ENCODE data around the gene GP9. TPM values are rescaled to one million over a fixed set of nuclear protein-coding genes. Genes with fewer than 3 reads are reported as not detected.

The GP9 gene
- total RNA-seq, 1 donor from 2014 or later, result not detected

- TF ChIP-seq, protein P1, sequence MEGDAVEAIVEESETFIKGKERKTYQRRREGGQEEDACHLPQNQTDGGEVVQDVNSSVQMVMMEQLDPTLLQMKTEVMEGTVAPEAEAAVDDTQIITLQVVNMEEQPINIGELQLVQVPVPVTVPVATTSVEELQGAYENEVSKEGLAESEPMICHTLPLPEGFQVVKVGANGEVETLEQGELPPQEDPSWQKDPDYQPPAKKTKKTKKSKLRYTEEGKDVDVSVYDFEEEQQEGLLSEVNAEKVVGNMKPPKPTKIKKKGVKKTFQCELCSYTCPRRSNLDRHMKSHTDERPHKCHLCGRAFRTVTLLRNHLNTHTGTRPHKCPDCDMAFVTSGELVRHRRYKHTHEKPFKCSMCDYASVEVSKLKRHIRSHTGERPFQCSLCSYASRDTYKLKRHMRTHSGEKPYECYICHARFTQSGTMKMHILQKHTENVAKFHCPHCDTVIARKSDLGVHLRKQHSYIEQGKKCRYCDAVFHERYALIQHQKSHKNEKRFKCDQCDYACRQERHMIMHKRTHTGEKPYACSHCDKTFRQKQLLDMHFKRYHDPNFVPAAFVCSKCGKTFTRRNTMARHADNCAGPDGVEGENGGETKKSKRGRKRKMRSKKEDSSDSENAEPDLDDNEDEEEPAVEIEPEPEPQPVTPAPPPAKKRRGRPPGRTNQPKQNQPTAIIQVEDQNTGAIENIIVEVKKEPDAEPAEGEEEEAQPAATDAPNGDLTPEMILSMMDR (IDR thresholded peaks at IDR 0.05), result no peak
- H3K27ac Mint-ChIP-seq (ENCODE audit: unreplicated experiment), result no peak overlapping the region
- no peaks in the 10 kb centered on the region for H3K36me3 Mint-ChIP-seq (ENCODE audit: low read depth)
- H3K9me3 Mint-ChIP-seq (ENCODE audit: low read depth), result no peaks in the 10 kb centered on the region
- DNase-seq (ENCODE audit: low spot score), result no peak
- H3K4me1 Mint-ChIP-seq (ENCODE audit: low read depth), result peaks cover 5% of the 10 kb centered on the region
- no peak overlapping the region for H3K4me3 Mint-ChIP-seq (ENCODE audit: unreplicated experiment)
- peaks cover 5% of the 10 kb centered on the region for H3K27me3 Mint-ChIP-seq (ENCODE audit: low read depth)
Observed at GRCh38 chr3:129016356-129016719, 44.2 kb upstream of the GP9 start.

DNA sequence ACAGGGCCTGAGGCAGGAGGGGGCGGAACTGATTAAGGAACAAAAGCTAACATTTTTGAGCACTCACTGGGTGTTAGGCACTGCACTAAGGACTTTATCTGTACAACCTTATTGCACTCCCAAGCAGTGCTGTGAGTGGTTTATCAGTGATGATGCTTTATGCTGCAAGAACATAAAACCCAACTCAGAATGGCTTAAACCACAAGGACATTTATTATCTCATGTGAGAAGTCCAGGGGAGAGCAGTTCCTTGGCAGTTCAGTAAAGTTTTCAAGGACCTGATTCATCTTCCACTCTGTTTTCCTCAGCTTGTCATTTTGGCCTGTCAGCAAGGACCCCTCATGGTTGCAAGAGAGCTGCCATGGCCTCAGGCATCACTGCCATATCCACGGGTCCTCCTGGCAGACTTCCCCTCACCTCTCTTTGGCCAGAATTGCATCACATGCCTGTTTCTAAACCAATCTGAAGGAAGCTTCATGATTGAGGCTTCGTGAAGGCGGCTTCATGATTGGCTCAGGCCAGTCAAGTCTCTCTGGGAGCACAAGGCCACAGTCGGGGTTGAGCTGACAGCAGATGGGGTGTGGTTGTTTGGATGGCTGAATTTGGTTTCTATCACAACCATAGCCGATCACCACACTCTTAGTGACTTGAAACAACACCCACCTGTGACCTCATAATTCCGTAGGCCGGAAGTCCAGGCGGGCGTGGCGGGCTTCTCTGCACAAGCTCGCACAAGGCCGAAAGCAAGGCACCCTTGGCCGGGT lies 43.7 kb upstream of the GP9 start:
- TF ChIP-seq, protein P1 (IDR thresholded peaks at IDR 0.05), result no peak
- H3K36me3 Mint-ChIP-seq (ENCODE audit: low read depth), result no peaks in the 10 kb centered on the region
- H3K27ac Mint-ChIP-seq (ENCODE audit: unreplicated experiment), result no peak overlapping the region
- no peak for DNase-seq (ENCODE audit: low spot score)
- no peak overlapping the region for H3K4me3 Mint-ChIP-seq (ENCODE audit: unreplicated experiment)
- H3K9me3 Mint-ChIP-seq (ENCODE audit: low read depth), result no peaks in the 10 kb centered on the region
- peaks cover 5% of the 10 kb centered on the region for H3K27me3 Mint-ChIP-seq (ENCODE audit: low read depth)
- H3K4me1 Mint-ChIP-seq (ENCODE audit: low read depth), result peaks cover 5% of the 10 kb centered on the region

- TF ChIP-seq, protein P1 (IDR thresholded peaks at IDR 0.05), result no peak
- Mint-ChIP-seq H3K27me3 (ENCODE audit: low read depth) (peaks cover 5% of the 10 kb centered on the region), H3K36me3 (ENCODE audit: low read depth) (no peaks in the 10 kb centered on the region), H3K9me3 (ENCODE audit: low read depth) (no peaks in the 10 kb centered on the region), H3K4me1 (ENCODE audit: low read depth) (peaks cover 5% of the 10 kb centered on the region), H3K4me3 (ENCODE audit: unreplicated experiment) (no peak overlapping the region), H3K27ac (ENCODE audit: unreplicated experiment) (no peak overlapping the region)
- DNase-seq (ENCODE audit: low spot score), result peak; percentile 35
Observed at GRCh38 chr3:129017484-129017899, 43.1 kb upstream of the GP9 start.

DNA sequence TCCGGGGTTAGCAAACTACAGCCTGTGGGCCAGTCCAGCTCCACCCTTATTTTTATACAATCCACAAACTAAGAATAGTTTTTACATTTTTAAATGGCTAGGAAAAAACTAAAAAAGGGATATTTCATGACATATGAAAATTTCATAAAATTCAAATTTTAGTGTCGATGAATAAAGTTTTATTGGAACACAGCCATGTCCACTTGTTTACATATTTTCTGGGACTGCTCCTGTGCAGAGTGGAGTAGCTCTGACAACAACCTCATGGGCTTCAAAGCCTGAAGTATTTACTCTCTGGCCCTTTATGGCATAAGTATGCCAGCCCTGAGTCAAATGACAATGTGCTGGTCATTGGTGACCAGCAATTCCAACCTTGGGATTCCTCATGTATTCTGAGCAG lies 42.3 kb upstream of the GP9 start:
- Mint-ChIP-seq H3K9me3 (ENCODE audit: low read depth) (peaks cover 2% of the 10 kb centered on the region), H3K27me3 (ENCODE audit: low read depth) (peaks cover 5% of the 10 kb centered on the region), H3K4me1 (ENCODE audit: low read depth) (peaks cover 5% of the 10 kb centered on the region), H3K27ac (ENCODE audit: unreplicated experiment) (no peak overlapping the region), H3K36me3 (ENCODE audit: low read depth) (no peaks in the 10 kb centered on the region), H3K4me3 (ENCODE audit: unreplicated experiment) (no peak overlapping the region)
- DNase-seq (ENCODE audit: low spot score), result no peak
- TF ChIP-seq, protein P1 (IDR thresholded peaks at IDR 0.05), result no peak

DNA sequence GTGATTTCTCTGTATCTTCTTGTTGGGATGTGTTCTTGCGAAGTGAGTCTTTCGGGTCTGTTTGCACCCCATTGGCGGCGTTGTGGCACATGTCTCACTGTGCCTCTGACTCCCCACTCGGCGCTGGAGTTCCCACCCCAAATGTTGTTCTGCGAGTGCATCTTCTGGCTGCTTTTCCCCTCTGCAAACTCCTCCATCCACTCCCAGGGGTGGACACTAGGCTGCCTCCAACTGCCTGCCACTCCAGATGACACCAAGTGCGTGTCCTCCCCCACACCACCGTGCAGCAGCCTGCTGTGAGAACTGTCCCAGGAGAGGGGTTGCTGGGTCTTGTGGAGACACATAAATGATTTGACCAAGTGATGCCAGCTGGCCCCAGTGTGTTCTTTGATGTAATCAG lies 41.8 kb upstream of the GP9 start:
- Mint-ChIP-seq H3K36me3 (ENCODE audit: low read depth) (no peaks in the 10 kb centered on the region), H3K4me3 (ENCODE audit: unreplicated experiment) (no peak overlapping the region), H3K9me3 (ENCODE audit: low read depth) (peaks cover 2% of the 10 kb centered on the region), H3K27me3 (ENCODE audit: low read depth) (peaks cover 5% of the 10 kb centered on the region), H3K4me1 (ENCODE audit: low read depth) (peaks cover 5% of the 10 kb centered on the region), H3K27ac (ENCODE audit: unreplicated experiment) (no peak overlapping the region)
- TF ChIP-seq, protein P1 (IDR thresholded peaks at IDR 0.05), result no peak
- peak; percentile 54 for DNase-seq (ENCODE audit: low spot score)

All from chondrocyte (in vitro differentiated cells).